Upper lobe of left lung (tissue), 6 donors: ENCODE results near the gene PACSIN3. TPM values are rescaled to one million over a fixed set of nuclear protein-coding genes. Genes with fewer than 3 reads are reported as not detected.

ENCODE experiments used
- ATAC-seq, 2 donors: fragments of 200-7000 bp; cut with Tn5 transposase; one replicate each; pipeline ENCODE4 v1.9.1; 2022; ENCODE audit warnings: mild to moderate bottlenecking in 2 of 2, moderate library complexity in 2 of 2; ENCODE audit not compliant: low FRiP score in 2 of 2
- DNase-seq, 2 donors: peaks; one replicate each; pipeline ENCODE4 v3.0.0-alpha.2; 2019 to 2020
- H3K27ac ChIP-seq, 4 donors: fragments of 200-600 bp; sonication (generic); one replicate each; pipeline ENCODE4 v1.5.1; 2016 to 2019
- H3K27me3 ChIP-seq, 4 donors: fragments of 200-600 bp; sonication (generic); one replicate each; pipeline ENCODE4 v1.5.1; 2017 to 2019
- H3K36me3 ChIP-seq, 4 donors: fragments of 200-600 bp; sonication (generic); one replicate each; pipeline ENCODE4 v1.5.1; 2016 to 2019
- H3K4me1 ChIP-seq, 4 donors: fragments of 200-600 bp; sonication (generic); one replicate each; pipeline ENCODE4 v1.5.1; 2018 to 2019
- H3K4me3 ChIP-seq, 4 donors: fragments of 200-600 bp; sonication (generic); one replicate each; pipeline ENCODE4 v1.5.1; 2017 to 2019; ENCODE audit warnings: mild to moderate bottlenecking in 2 of 4, moderate library complexity in 1 of 4
- H3K9me3 ChIP-seq, 4 donors: fragments of 200-600 bp; sonication (generic); one replicate each; pipeline ENCODE4 v1.5.1; 2018 to 2019
- EP300 ChIP-seq, 4 donors: sonication (generic); formaldehyde crosslinking; IDR thresholded peaks; one replicate each; pipeline ENCODE4 v1.5.1; 2017; ENCODE audit warnings: antibody characterized with exemption in 4 of 4, control low read depth in 2 of 4
- POLR2A ChIP-seq, 4 donors: fragments of 450-650 bp; IDR thresholded peaks; one replicate each; pipeline ENCODE4 v1.5.1; 2016 to 2017; ENCODE audit warnings: antibody characterized with exemption in 4 of 4, mild to moderate bottlenecking in 2 of 4
- POLR2AphosphoS5 ChIP-seq, 2 donors: sonication (generic); formaldehyde crosslinking; IDR thresholded peaks; one replicate each; pipeline ENCODE4 v1.5.1; 2017; ENCODE audit warnings: antibody characterized with exemption in 2 of 2
- WGBS, 2 donors: methylation state at CpG; one replicate each; pipeline ENCODE4 v1.1.5; 2017 to 2018; 5-methylcytosine and 5-hydroxymethylcytosine counted together
- total RNA-seq, 6 donors: library from RNA; depleted of rRNA in 4 of 6; stranded (reverse); fragments of >200 nt in 4 of 6; gene quantifications; one replicate each; pipeline versions ENCODE4 v1.1.0 to v1.2.1, GENCODE V29; 2016 to 2021
- TF ChIP-seq, protein P1 (sequence below), 6 experiments: fragments of 450-650 bp in 4 of 6; fragments of 200-600 bp in 2 of 6; sonication (generic) in 2 of 6; IDR thresholded peaks; one replicate each; pipeline ENCODE4 v1.5.1; 2016 to 2019; ENCODE audit warnings: antibody characterized with exemption in 6 of 6
- donor health status: DM: no; HTN: no; CAD: no; lungs with moderate emphysema.
- donor health status: DM: no; HTN: yes; CAD: no; lungs with severe emphysema.

PACSIN3 gene
- total RNA-seq, 6 donors from 2014 or later: 26.8 to 97.4 (median 52.8) TPM

GRCh38 chr11:47155879-47156278 is 30.4 kb downstream of the PACSIN3 start:
- Histone ChIP-seq H3K27me3 (no peaks in the 10 kb centered on the region), H3K4me1 (peaks cover 5 to 16% (median 13%) of the 10 kb centered on the region in 4 donors), H3K36me3 (peaks cover 0 to 10% (median 5%) of the 10 kb centered on the region in 4 donors), H3K9me3 (no peaks in the 10 kb centered on the region), H3K4me3 (no peak overlapping the region), H3K27ac (peak overlapping the region in 1 of 4 donors; percentile 14)
- TF ChIP-seq POLR2AphosphoS5 (IDR thresholded peaks at IDR 0.05) (no peak), POLR2A (IDR thresholded peaks at IDR 0.05) (no peak), EP300 (IDR thresholded peaks at IDR 0.05) (no peak)
- TF ChIP-seq, protein P1, sequence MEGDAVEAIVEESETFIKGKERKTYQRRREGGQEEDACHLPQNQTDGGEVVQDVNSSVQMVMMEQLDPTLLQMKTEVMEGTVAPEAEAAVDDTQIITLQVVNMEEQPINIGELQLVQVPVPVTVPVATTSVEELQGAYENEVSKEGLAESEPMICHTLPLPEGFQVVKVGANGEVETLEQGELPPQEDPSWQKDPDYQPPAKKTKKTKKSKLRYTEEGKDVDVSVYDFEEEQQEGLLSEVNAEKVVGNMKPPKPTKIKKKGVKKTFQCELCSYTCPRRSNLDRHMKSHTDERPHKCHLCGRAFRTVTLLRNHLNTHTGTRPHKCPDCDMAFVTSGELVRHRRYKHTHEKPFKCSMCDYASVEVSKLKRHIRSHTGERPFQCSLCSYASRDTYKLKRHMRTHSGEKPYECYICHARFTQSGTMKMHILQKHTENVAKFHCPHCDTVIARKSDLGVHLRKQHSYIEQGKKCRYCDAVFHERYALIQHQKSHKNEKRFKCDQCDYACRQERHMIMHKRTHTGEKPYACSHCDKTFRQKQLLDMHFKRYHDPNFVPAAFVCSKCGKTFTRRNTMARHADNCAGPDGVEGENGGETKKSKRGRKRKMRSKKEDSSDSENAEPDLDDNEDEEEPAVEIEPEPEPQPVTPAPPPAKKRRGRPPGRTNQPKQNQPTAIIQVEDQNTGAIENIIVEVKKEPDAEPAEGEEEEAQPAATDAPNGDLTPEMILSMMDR (IDR thresholded peaks at IDR 0.05): no peak
- no peak for ATAC-seq
- DNase-seq: no peak
- WGBS, 2 donors: 88 to 89% methylated on average over 4 of the region's 4 CpGs

GRCh38 chr11:47154616-47155570 is 31.3 kb downstream of the PACSIN3 start:
- peaks cover 5 to 16% (median 13%) of the 10 kb centered on the region in 4 donors for H3K4me1 ChIP-seq
- DNase-seq: no peak
- H3K27ac ChIP-seq: no peak overlapping the region
- H3K4me3 ChIP-seq: no peak overlapping the region
- no peak for ATAC-seq
- H3K36me3 ChIP-seq: peaks cover 0 to 10% (median 5%) of the 10 kb centered on the region in 4 donors
- H3K9me3 ChIP-seq: no peaks in the 10 kb centered on the region
- 71 to 73% methylated on average over 17 to 18 of the region's 18 CpGs for WGBS, 2 donors
- TF ChIP-seq POLR2A (IDR thresholded peaks at IDR 0.05): no peak
- TF ChIP-seq, protein P1 (IDR thresholded peaks at IDR 0.05): no peak
- TF ChIP-seq EP300 (IDR thresholded peaks at IDR 0.05): no peak
- no peak for TF ChIP-seq POLR2AphosphoS5 (IDR thresholded peaks at IDR 0.05)
- no peaks in the 10 kb centered on the region for H3K27me3 ChIP-seq

DNA sequence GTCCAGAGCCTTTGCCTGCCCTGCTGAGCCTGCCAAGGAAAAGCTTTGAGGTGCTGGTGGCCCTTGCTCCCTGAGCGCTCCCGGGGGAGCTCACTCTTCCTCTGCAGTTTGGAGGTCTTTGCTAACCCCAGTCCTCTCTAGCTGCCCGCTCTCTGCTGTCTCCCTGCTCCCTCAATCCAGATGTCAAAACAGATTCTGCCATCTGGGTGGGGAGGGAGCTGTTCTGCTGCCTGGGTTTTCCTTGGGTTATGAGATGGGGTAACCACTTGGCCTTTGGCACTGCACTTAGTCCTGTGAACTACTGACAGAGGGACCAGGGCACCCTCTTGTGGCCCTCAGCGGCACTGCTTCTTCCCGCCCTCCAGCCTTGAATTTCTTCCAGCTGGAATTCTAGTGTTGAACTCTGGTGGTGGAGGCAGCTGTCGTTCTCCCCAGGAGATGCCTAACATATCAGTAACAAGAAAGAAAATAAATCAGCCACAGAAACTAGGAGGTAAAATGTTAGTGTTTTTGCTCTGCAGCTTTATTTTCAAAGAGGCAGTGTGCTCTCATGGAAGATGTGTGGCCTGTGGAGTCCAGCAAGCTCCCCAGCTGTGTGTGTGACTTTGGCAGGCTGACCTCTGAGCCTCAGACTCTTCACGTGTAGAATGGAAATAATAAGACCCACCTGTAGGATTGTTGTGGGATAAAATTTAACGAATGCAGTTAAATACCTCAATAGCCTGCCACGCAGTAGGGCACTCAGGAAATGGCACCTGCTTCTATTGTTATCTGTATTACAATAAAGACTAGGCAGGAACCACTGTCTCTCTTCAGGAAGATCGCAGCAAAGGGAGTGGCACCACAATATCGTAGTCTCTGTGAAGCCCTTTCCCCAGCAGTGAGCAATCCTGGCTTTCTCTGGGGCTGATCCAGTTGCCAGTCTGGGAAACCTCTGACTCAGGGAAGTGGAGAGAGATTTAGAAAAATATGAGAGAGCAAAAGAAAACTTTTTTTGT is 33.0 kb downstream of the PACSIN3 start:
- H3K4me1 ChIP-seq: peaks cover 5 to 19% (median 13%) of the 10 kb centered on the region in 4 donors
- peak; percentile 83 to 92 for ATAC-seq
- H3K27me3 ChIP-seq: no peaks in the 10 kb centered on the region
- H3K27ac ChIP-seq: peak overlapping the region in 3 of 4 donors; percentile 4 to 18 (median 7)
- H3K9me3 ChIP-seq: no peaks in the 10 kb centered on the region
- 43 to 52% methylated on average over 8 to 11 of the region's 11 CpGs for WGBS, 2 donors
- peaks cover 0 to 10% (median 5%) of the 10 kb centered on the region in 4 donors for H3K36me3 ChIP-seq
- no peak for TF ChIP-seq POLR2A (IDR thresholded peaks at IDR 0.05)
- TF ChIP-seq, protein P1 (IDR thresholded peaks at IDR 0.05): peak; percentile 82 to 94 (median 90)
- TF ChIP-seq POLR2AphosphoS5 (IDR thresholded peaks at IDR 0.05): peak in 1 of 2 donors; percentile 9
- peak; percentile 71 to 72 for DNase-seq
- H3K4me3 ChIP-seq: no peak overlapping the region

- Histone ChIP-seq H3K4me1 (peaks cover 5 to 19% (median 13%) of the 10 kb centered on the region in 4 donors), H3K9me3 (no peaks in the 10 kb centered on the region), H3K27me3 (no peaks in the 10 kb centered on the region), H3K36me3 (peaks cover 0 to 10% (median 5%) of the 10 kb centered on the region in 4 donors), H3K27ac (peak overlapping the region in 3 of 4 donors; percentile 4 to 18 (median 7)), H3K4me3 (no peak overlapping the region)
- 83 to 91% methylated on average over 16 of the region's 16 CpGs for WGBS, 2 donors
- ATAC-seq: no peak
- DNase-seq: no peak
- TF ChIP-seq EP300 (IDR thresholded peaks at IDR 0.05): no peak
Observed at GRCh38 chr11:47152126-47152952, 33.9 kb downstream of the PACSIN3 start.
